HEK293T (cell line): ENCODE data around the gene TPI1.
"Not testable (repeated sequence)": the region's sequence is repeated elsewhere in the genome, so short reads cannot be mapped to it uniquely, and the experiment has no call there.

Experiments used
- ARNT ChIP-seq: fragments of 450-650 bp; IDR thresholded peaks from 2 replicates; pipeline ENCODE4 v1.6.1; 2017; ENCODE audit warnings: mild to moderate bottlenecking
- BHLHE40 ChIP-seq: fragments of 450-650 bp; IDR thresholded peaks from 2 replicates; pipeline ENCODE4 v1.6.1; 2016; ENCODE audit warnings: mild to moderate bottlenecking, moderate library complexity, borderline replicate concordance
- ELF4 ChIP-seq: fragments of 450-650 bp; IDR thresholded peaks from 2 replicates; pipeline ENCODE4 v1.6.1; 2017; ENCODE audit warnings: antibody characterized with exemption
- FOXA1 ChIP-seq: fragments of 450-650 bp; IDR thresholded peaks from 2 replicates; pipeline ENCODE4 v1.6.1; 2016; ENCODE audit warnings: mild to moderate bottlenecking
- FOXK2 ChIP-seq: fragments of 450-650 bp; IDR thresholded peaks from 2 replicates; pipeline ENCODE4 v1.6.1; 2016; ENCODE audit warnings: mild to moderate bottlenecking
- FOXM1 ChIP-seq: fragments of 450-650 bp; IDR thresholded peaks from 2 replicates; pipeline ENCODE4 v1.6.1; 2017; ENCODE audit warnings: mild to moderate bottlenecking, borderline replicate concordance
- L3MBTL2 ChIP-seq: fragments of 450-650 bp; conservative IDR thresholded peaks from 2 replicates; pipeline ENCODE4 v1.6.1; 2016; ENCODE audit warnings: mild to moderate bottlenecking
- LEF1 ChIP-seq: fragments of 450-650 bp; IDR thresholded peaks from 2 replicates; pipeline ENCODE4 v1.6.1; 2017; ENCODE audit warnings: mild to moderate bottlenecking, borderline replicate concordance
- NFRKB ChIP-seq: fragments of 450-650 bp; IDR thresholded peaks from 2 replicates; pipeline ENCODE4 v1.6.1; 2016; ENCODE audit warnings: mild to moderate bottlenecking, moderate library complexity
- PKNOX1 ChIP-seq: fragments of 450-650 bp; IDR thresholded peaks from 2 replicates; pipeline ENCODE4 v1.6.1; 2016
- SP1 ChIP-seq: fragments of 450-650 bp; IDR thresholded peaks from 2 replicates; pipeline ENCODE4 v1.6.1; 2017
- SUZ12 ChIP-seq: fragments of 450-650 bp; IDR thresholded peaks from 2 replicates; pipeline ENCODE4 v1.6.1; 2016; ENCODE audit warnings: mild to moderate bottlenecking
- TARDBP ChIP-seq: fragments of 450-650 bp; IDR thresholded peaks from 2 replicates; pipeline ENCODE4 v1.6.1; 2016

- TF ChIP-seq NFRKB, SP1, ELF4, FOXK2, TARDBP, FOXA1, L3MBTL2, ARNT, LEF1, BHLHE40, PKNOX1, SUZ12, FOXM1: not testable (repeated sequence)
Measured at GRCh38 chr12:6870304-6870703, 3.0 kb downstream of the TPI1 start.
